ENCODE results near the gene SNRPB. TPM values are rescaled to one million over a fixed set of nuclear protein-coding genes. Genes with fewer than 3 reads are reported as not detected.

The SNRPB gene
- 100 to 1,000 TPM; 155 to 240 (median 208) TPM for total RNA-seq (2021; fragmentation: NEBNext Ultra II Directional; extraction: Animal tissue kit (Norgen Biotek cat#: 25700))
- long read RNA-seq, transcript SNRPB-202 (7 exons, 1,008 nt) = minor isoform, 49 of 218 reads
- long read RNA-seq, transcript SNRPB-201 (7 exons, 1,154 nt) = major isoform, 145 of 218 reads
- long read RNA-seq, partial matches to known transcripts = 9 of 218 reads
- long read RNA-seq, other reads (novel, unspliced or antisense) = 13 of 218 reads

DNA sequence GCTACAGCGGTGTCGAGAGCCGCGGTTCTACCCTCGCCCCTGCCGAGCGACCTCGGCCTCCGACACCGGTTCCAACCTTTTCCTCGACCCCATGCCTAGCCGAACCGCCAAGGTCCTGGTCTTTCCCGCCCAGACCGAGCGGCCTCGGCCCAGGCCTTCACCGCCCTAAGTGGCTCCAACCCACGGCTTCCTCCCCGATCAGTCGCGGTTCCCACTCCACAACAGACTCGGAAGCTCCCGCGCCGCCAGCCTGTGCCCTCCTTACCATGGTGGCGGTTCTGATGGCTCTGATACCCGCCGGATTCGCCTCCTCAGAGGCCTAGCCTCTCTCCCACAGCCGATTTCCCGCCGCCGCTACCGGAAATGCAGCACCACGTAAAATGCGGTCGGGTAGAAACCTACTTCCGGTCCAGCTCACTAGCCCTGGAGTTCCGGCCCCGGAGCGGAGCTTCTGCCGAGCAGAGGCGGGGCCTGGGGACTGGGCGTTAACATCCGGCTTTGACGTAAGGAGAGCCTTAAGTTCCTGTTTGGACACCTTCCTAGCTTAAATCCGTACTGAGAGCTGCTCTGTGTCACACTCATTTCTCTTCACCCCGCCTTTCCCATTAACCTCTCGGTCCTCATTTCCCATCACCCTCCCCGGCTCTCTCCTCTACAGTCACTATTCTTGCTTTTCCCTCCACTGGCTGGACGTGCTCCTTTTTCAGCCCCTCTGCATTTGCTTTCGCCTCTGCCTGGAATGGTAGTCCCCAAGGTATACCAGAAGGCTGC, at the start of gene SNRPB:
TSS of gene SNRPB (minus strand) at position 367 of the 771 bp plus-strand sequence. CDS start at position 268, 99 bp downstream.
- Mint-ChIP-seq H3K27me3 (ENCODE audit: insufficient read depth) (peaks cover 7% of the 10 kb centered on the region), H3K4me1 (ENCODE audit: low read depth) (peaks cover 90% of the 10 kb centered on the region)
- TF ChIP-seq, protein P1, sequence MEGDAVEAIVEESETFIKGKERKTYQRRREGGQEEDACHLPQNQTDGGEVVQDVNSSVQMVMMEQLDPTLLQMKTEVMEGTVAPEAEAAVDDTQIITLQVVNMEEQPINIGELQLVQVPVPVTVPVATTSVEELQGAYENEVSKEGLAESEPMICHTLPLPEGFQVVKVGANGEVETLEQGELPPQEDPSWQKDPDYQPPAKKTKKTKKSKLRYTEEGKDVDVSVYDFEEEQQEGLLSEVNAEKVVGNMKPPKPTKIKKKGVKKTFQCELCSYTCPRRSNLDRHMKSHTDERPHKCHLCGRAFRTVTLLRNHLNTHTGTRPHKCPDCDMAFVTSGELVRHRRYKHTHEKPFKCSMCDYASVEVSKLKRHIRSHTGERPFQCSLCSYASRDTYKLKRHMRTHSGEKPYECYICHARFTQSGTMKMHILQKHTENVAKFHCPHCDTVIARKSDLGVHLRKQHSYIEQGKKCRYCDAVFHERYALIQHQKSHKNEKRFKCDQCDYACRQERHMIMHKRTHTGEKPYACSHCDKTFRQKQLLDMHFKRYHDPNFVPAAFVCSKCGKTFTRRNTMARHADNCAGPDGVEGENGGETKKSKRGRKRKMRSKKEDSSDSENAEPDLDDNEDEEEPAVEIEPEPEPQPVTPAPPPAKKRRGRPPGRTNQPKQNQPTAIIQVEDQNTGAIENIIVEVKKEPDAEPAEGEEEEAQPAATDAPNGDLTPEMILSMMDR (IDR thresholded peaks at IDR 0.05) = no peak

GRCh38 chr20:2519115-2519809, 48.7 kb upstream of the SNRPB start:
- H3K9me3 Mint-ChIP-seq = no peaks in the 10 kb centered on the region
- TF ChIP-seq, protein P1 (IDR thresholded peaks at IDR 0.05) = no peak
- peak; percentile 32 for DNase-seq
- no peaks in the 10 kb centered on the region; the same call in 1 of the 2 replicates for H3K27me3 Mint-ChIP-seq (ENCODE audit: insufficient read depth)
- H3K27ac Mint-ChIP-seq = 0 out of 2 replicates have a peak overlapping the region, but pooled peaks have one; percentile 0
- peaks cover 19% of the 10 kb centered on the region for H3K4me1 Mint-ChIP-seq (ENCODE audit: low read depth)
- no peak overlapping the region for H3K4me3 Mint-ChIP-seq
- H3K36me3 Mint-ChIP-seq (ENCODE audit: low read depth) = no peaks in the 10 kb centered on the region

More for the DNA sequence above, at the start of gene SNRPB:
- H3K27ac Mint-ChIP-seq = peak within 1 kb of the TSS; percentile 100
- H3K4me3 Mint-ChIP-seq = peak within 1 kb of the TSS; percentile 99
- H3K9me3 Mint-ChIP-seq = no peaks in the 10 kb centered on the region
- peak; percentile 98 for DNase-seq
- H3K36me3 Mint-ChIP-seq (ENCODE audit: low read depth) = peaks cover 52% of the 10 kb centered on the region

DNA sequence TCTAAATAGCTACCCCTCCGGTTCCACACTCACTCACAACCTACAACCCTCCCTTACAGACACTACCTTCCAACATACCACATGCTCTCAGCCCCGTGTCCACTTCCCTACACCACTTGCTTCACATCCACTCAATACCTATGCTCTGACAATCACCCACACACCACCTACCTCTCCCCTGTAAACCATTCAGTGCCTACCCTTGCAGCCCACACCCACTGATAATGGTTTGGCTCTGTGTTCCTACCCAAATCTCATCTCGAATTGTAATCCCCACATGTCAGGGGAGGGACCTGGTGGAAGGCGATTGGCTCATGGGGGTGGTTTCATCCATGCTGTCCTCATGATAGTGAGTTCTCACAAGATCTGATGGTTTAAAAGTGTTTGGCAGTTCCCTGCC, 48.0 kb upstream of the SNRPB start:
- Mint-ChIP-seq H3K27me3 (ENCODE audit: insufficient read depth) (no peaks in the 10 kb centered on the region; the same call in 1 of the 2 replicates), H3K9me3 (no peaks in the 10 kb centered on the region), H3K36me3 (ENCODE audit: low read depth) (no peaks in the 10 kb centered on the region), H3K27ac (no peak overlapping the region), H3K4me3 (no peak overlapping the region), H3K4me1 (ENCODE audit: low read depth) (peaks cover 16% of the 10 kb centered on the region)
- TF ChIP-seq, protein P1 (IDR thresholded peaks at IDR 0.05) = no peak
- DNase-seq = no peak

DNA sequence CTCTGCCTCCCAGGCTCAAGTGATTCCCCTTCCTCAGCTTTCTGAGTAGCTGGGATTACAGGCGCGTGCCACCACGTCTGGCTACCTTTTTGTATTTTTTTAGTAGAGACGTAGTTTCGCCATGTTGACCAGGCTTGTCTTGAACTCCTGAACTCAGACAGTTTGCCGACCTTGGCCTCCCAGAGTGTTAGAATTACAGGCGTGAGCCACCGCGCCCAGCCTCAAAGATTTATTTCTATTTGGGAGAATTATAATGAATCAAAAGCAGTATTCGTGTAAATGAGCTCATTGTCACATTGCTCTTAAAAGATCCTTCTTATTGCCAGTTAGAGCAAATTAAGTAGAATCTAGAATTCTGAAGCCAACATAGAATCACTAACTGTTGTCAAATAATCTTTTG, 47.5 kb upstream of the SNRPB start:
- Mint-ChIP-seq H3K9me3 (no peaks in the 10 kb centered on the region), H3K4me3 (no peak overlapping the region), H3K27ac (no peak overlapping the region), H3K4me1 (ENCODE audit: low read depth) (peaks cover 16% of the 10 kb centered on the region), H3K36me3 (ENCODE audit: low read depth) (no peaks in the 10 kb centered on the region), H3K27me3 (ENCODE audit: insufficient read depth) (no peaks in the 10 kb centered on the region; the same call in 1 of the 2 replicates)
- DNase-seq = no peak
- TF ChIP-seq, protein P1 (IDR thresholded peaks at IDR 0.05) = no peak

GRCh38 chr20:2516399-2516798, 45.8 kb upstream of the SNRPB start:
- Mint-ChIP-seq H3K4me3 (no peak overlapping the region), H3K4me1 (ENCODE audit: low read depth) (peaks cover 11% of the 10 kb centered on the region), H3K36me3 (ENCODE audit: low read depth) (no peaks in the 10 kb centered on the region), H3K27ac (no peak overlapping the region), H3K27me3 (ENCODE audit: insufficient read depth) (no peaks in the 10 kb centered on the region; the same call in 1 of the 2 replicates), H3K9me3 (no peaks in the 10 kb centered on the region)
- DNase-seq = no peak
- TF ChIP-seq, protein P1 (IDR thresholded peaks at IDR 0.05) = no peak
